NT2/D1 (cell line): ENCODE measurements around the gene NBEAL1.

ENCODE experiments used
- YY1 ChIP-seq: IDR thresholded peaks from 2 replicates; pipeline ENCODE4 v1.6.1; 2011; ENCODE audit not compliant: insufficient read length, insufficient read depth
- ZNF274 ChIP-seq: IDR thresholded peaks from 2 replicates; pipeline ENCODE4 v1.6.1; 2011; ENCODE audit warnings: mild to moderate bottlenecking, low read depth, low read length

GRCh38 chr2:203062126-203062525 lies 47.5 kb downstream of the NBEAL1 start:
- TF ChIP-seq YY1 (no peak), ZNF274 (no peak)
